Astrocyte (in vitro differentiated cells and primary cell): ENCODE data around the gene ANGPTL3.

Experiments
- CTCF ChIP-seq: IDR thresholded peaks from 2 replicates; pipeline ENCODE4 v1.5.1; 2011; ENCODE audit warnings: low read depth, mild to moderate bottlenecking, inconsistent platforms, low read length, moderate library complexity; ENCODE audit not compliant: insufficient read depth
- EZH2 ChIP-seq: IDR thresholded peaks from 2 replicates; pipeline ENCODE4 v1.6.1; 2012; ENCODE audit warnings: mild to moderate bottlenecking, low read length, inconsistent platforms; ENCODE audit not compliant: insufficient read depth

DNA sequence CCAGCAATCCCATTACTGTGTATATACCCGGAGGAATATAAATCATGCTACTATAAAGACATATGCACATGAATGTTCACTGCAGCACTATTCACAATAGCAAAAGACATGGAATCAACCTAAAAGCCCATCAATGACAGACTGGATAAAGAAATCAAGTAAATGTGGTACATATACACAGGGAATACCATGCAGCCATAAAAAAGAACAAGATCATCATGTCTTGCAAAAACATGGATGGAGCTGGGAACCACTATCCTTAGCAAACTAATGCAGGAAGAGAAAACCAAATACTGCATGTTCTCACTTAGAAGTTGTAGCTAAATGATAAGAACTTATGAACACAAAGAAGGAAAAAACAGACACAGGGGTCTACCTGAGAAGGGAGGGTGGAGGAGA, 6.4 kb upstream of the ANGPTL3 start:
- TF ChIP-seq CTCF (no peak), EZH2 (no peak)
